COR-L47 (cell line): ENCODE results near the gene CR2.
"Not testable (repeated sequence)": the region's sequence is repeated elsewhere in the genome, so short reads cannot be mapped to it uniquely, and the experiment has no call there.

Experiments used
- DNase-seq: peaks from one replicate; lab custom pipeline; 2025; lab: John Stamatoyannopoulos, UW

CR2 gene

GRCh38 chr1:207504438-207504837, 50.3 kb downstream of the CR2 start:
- no peak for DNase-seq

GRCh38 chr1:207510444-207510843, 56.3 kb downstream of the CR2 start:
- DNase-seq: no peak

- no peak for DNase-seq
These were observed 60.8 kb downstream of the CR2 start for GRCh38 chr1:207514890-207515289.

DNA sequence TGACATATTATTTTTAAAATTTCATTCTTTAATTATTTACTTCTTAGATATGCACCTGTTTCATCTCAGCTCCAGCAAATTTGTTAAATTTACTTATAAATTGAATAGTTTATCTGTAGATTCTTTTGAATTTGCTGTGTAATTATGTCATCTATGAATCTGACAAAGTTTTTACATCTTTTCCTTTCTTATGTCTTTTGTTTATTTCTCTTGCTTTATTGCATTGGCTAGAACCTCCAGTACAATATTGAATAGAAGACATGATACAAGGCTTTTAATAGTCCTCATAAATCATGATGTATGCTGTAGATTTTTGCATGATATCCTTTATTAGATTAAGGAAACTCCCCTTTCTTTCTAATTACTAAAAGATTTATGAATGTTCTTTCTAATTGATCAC, 62.6 kb downstream of the CR2 start:
- no peak for DNase-seq

DNA sequence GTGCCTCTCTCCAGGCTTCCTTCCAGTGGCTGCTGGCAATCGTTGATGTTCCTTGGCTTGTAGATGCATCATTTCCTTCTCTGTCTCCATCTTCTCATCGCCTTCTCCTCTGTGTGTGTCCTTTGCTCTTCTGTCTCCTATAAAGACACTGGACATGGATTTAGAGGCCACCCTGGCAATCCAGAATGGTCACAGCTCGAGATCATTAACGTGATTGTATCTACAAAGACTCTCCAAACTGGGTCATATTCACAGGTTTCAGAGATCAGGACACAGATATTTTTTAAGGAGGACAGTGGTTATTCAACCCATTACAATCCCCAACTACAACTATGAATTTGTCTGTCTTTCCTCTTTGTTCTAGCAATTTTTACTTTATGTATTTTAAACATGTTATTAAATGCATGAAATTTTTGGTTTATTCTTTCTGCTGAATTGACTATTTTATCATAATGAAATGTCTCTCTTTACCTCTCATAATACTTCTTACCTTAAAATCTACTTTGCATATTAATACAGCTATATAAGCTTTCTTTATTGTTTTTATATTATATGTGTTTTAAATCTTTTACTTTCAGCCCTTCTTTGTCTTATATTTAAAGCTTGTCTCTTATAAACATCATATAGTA, 64.6 kb downstream of the CR2 start:
- DNase-seq: no peak

DNA sequence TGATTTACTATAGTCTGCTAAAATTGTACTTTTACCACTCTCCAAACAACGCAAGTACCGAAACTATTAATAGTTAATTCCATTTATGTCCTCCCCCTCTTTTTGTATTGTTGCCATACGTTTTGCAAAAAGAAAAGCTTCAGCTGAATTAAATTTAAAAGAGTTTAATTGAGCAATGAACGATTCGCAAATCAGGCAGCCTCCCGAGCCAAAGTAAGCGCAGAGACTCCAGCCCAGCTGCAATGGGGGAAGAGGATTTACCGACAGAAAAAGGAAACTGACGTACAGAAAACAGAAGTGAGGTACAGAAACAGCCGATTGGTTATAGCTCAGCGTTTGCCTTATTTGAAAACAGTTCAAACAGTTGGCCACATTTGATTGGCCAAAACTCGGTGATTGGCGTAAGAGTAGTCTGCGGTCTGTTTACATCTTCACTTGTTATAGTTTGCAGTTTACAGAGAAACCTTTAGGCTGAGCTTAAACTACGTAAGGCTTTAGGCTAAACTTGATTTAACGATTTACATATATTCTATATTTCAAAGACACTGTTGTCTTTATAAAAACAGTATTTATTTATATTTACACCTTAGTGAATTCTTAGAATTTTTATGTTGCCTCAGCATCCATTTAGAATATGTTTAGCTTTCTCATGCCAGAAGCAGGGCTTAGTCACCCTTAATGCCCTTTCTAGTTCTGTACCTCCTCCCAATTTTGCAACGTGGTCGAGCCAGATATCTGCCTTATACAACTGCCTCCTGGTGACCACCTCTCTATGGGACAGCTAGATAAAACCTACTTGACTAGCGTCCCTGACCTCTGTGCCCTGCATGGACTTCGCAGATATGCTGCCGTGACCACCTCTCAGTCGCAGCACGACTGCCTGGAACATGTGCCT, 65.6 kb downstream of the CR2 start:
- no peak for DNase-seq

DNA sequence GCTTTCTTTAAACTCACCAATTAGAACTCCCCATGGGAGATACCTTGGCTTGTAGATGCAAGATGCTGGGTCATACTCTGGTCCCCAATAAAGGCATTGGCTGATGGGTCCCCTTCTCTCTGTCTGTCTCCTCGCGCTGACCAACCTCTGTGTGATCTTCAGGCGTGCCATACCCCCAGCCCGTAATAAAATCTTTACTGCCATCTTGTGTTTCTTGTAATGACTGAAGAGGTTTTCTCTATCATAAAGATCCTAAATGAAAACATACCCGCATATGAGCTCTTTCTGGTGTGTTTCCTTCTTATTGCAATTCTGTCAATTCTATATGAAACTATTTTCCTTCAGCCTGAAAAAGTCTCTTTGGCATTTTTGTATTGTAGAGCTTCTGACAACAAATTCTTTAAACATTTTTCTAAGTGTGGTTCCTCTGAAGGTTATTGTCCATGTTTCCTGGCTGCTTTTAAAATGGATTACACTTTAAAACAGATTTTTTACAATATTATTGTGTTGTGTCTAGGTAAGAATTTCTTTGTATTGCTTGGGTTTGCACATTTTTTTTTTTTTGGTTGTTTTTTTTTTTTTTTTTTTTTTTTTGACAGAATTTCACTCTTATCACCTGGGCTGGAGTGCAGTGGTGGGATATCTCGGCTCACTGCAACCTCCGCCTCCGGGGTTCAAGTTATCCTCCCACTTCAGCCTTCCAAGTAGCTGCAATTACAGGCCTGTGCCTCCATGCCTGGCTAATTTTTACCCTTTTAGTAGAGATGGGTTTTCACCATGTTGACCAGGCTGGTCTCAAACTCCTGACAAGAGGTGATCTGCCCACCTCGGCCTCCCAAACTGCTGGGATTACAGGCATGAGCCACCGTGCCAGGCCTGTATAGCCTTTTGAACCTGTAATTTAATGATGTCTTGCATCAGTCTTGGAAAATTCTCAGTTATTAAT, 66.5 kb downstream of the CR2 start:
- not testable (repeated sequence) for DNase-seq

DNA sequence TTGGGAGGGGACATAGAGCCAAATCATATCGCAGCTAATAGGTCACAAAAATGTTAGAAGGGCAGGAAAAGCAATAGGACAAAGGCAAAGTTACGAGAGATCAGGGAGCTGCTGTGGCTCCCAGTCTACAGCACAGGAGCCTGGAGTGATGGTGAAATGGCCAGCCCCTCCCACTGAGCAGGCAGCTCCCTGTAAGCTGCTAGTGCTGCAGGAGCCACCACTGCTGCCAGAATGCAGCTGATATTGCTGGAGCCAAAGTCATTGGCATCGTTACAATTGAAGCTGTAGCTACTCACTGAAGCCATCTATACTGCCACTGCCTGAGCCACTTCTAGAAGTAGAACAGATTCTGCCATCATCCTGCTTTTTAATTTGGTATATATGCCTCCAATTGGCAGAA, 71.1 kb downstream of the CR2 start:
- DNase-seq: not testable (repeated sequence)

- DNase-seq: not testable (repeated sequence)
These were observed 74.3 kb downstream of the CR2 start for GRCh38 chr1:207528401-207528800.

GRCh38 chr1:207536263-207536662, 82.1 kb downstream of the CR2 start:
- not testable (repeated sequence) for DNase-seq
